ENCODE results near the gene CHAF1B. TPM values are rescaled to one million over a fixed set of nuclear protein-coding genes. Genes with fewer than 3 reads are reported as not detected.

CHAF1B gene
- total RNA-seq, 1 experiment from 2014 or later: 7.7 TPM

GRCh38 chr21:36419996-36420395, 34.8 kb downstream of the CHAF1B start:
- Mint-ChIP-seq H3K27ac (ENCODE audit: low read depth, unreplicated experiment) (no peak overlapping the region), H3K27me3 (ENCODE audit: insufficient read depth, unreplicated experiment) (no peaks in the 10 kb centered on the region), H3K4me3 (ENCODE audit: unreplicated experiment) (no peak overlapping the region), H3K9me3 (ENCODE audit: unreplicated experiment) (no peaks in the 10 kb centered on the region), H3K36me3 (ENCODE audit: insufficient read depth, unreplicated experiment) (peaks cover 15% of the 10 kb centered on the region), H3K4me1 (ENCODE audit: insufficient read depth, unreplicated experiment) (no peaks in the 10 kb centered on the region)
- ChIA-PET CTCF (interaction anchor here (0.5 to 1.9 kb wide), 16 partner anchors 8 to 582 kb away, joined by 3 to 8 read pairs (median 4); partner anchors contain the start of gene CLDN14), POLR2A (interaction anchor here (0.7 kb wide), 1 partner anchor 10 kb away, joined by 3 read pairs; no protein-coding TSS in a partner anchor)
- peak; percentile 83 for DNase-seq (ENCODE audit: unreplicated experiment)
- BruUV-seq (replicated peaks): no TSS peak
- intact Hi-C loops (cut with micrococcal nuclease): loop anchor here (1.0 to 5.0 kb wide), 4 partner anchors 85 to 507 kb away; no protein-coding TSS in a partner anchor
- peak; percentile 65 for TF ChIP-seq CTCF (IDR thresholded peaks at IDR 0.05; ENCODE audit: unreplicated experiment)

- DNase-seq (ENCODE audit: unreplicated experiment): no peak
- TF ChIP-seq CTCF (IDR thresholded peaks at IDR 0.05; ENCODE audit: unreplicated experiment): no peak
- ChIA-PET POLR2A (no interaction called here), CTCF (interaction anchor here (0.6 to 1.9 kb wide), 3 partner anchors 9 to 58 kb away, joined by 3 to 8 read pairs (median 5); no protein-coding TSS in a partner anchor)
- intact Hi-C loops (cut with micrococcal nuclease): loop anchor here (1.0 to 5.0 kb wide), 4 partner anchors 84 to 507 kb away; no protein-coding TSS in a partner anchor
- H3K36me3 Mint-ChIP-seq (ENCODE audit: insufficient read depth, unreplicated experiment): peaks cover 12% of the 10 kb centered on the region
- BruUV-seq (replicated peaks): no TSS peak
- H3K27me3 Mint-ChIP-seq (ENCODE audit: insufficient read depth, unreplicated experiment): no peaks in the 10 kb centered on the region
- H3K27ac Mint-ChIP-seq (ENCODE audit: low read depth, unreplicated experiment): no peak overlapping the region
- H3K4me3 Mint-ChIP-seq (ENCODE audit: unreplicated experiment): no peak overlapping the region
- no peaks in the 10 kb centered on the region for H3K9me3 Mint-ChIP-seq (ENCODE audit: unreplicated experiment)
- no peaks in the 10 kb centered on the region for H3K4me1 Mint-ChIP-seq (ENCODE audit: insufficient read depth, unreplicated experiment)
Measured at GRCh38 chr21:36420571-36421339, 35.6 kb downstream of the CHAF1B start.

DNA sequence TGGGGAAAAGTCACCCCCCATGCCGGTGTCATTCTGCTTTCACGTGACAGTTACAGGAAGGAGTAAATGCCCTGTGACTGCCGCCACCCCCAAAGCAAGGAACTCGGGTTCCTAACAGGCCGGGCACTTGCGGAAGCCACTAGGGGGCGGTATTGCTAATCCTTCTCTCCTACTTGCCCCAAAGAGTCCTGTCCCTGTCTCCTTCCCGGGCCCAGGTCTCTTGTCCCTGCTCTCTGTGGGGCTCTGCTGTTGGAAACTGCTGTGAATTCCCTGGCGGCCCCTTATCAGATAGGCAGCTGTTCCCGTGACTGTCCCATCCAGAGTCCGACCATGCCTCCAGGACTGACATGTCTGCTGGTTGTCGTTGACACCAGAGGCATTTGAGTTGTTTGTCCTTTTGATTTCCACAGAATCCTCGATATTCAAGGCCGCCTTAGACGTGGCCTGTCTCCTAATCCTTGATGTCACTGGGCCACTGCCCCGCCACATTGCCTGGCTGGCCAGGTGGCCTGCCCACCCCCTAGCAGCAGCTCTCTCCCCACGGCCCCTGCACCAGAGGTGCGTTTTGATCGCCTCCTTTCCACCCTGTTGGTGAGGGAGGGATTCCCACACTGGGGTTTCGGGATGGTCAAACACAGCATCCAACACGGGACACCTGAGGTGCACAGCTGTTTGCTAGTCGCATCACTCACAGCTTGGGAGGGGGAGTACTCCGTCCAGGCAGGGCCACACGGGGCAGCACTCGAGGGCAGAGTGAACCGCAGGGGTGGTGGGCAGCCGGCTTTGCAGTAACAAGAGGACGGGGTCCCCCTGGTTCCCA, 37.3 kb downstream of the CHAF1B start:
- Mint-ChIP-seq H3K9me3 (ENCODE audit: unreplicated experiment) (no peaks in the 10 kb centered on the region), H3K4me1 (ENCODE audit: insufficient read depth, unreplicated experiment) (no peaks in the 10 kb centered on the region), H3K27me3 (ENCODE audit: insufficient read depth, unreplicated experiment) (no peaks in the 10 kb centered on the region), H3K4me3 (ENCODE audit: unreplicated experiment) (no peak overlapping the region), H3K36me3 (ENCODE audit: insufficient read depth, unreplicated experiment) (peaks cover 6% of the 10 kb centered on the region), H3K27ac (ENCODE audit: low read depth, unreplicated experiment) (no peak overlapping the region)
- ChIA-PET POLR2A (no interaction called here), CTCF (interaction anchor here (0.5 to 2.2 kb wide), 28 partner anchors 8 to 1553 kb away, joined by 3 to 7 read pairs (median 3); no protein-coding TSS in a partner anchor)
- BruUV-seq (replicated peaks): no TSS peak
- DNase-seq (ENCODE audit: unreplicated experiment): peak; percentile 76
- TF ChIP-seq CTCF (IDR thresholded peaks at IDR 0.05; ENCODE audit: unreplicated experiment): peak; percentile 82
- intact Hi-C loops (cut with micrococcal nuclease): loop anchor here (1.0 to 5.0 kb wide), 2 partner anchors 167 to 205 kb away; no protein-coding TSS in a partner anchor
